Kidney epithelial cell (primary cell): ENCODE measurements around the gene SORCS2. TPM values are rescaled to one million over a fixed set of nuclear protein-coding genes. Genes with fewer than 3 reads are reported as not detected.

Source experiments
- DNase-seq: peaks from one replicate; pipeline ENCODE4 v3.0.0-alpha.2; 2010; ENCODE audit warnings: low read depth
- H3K27me3 ChIP-seq: 2 replicates; pipeline ENCODE4 v1.6.0; 2011; ENCODE audit warnings: low read length; ENCODE audit not compliant: control insufficient read depth, insufficient read depth
- H3K36me3 ChIP-seq: 2 replicates; pipeline ENCODE4 v1.5.1; 2011; ENCODE audit warnings: low read length; ENCODE audit not compliant: control insufficient read depth, insufficient read depth
- H3K4me3 ChIP-seq: 2 replicates; pipeline ENCODE4 v1.5.1; 2011; ENCODE audit warnings: low read depth, mild to moderate bottlenecking, control low read depth, low read length
- total RNA-seq: library from RNA; depleted of rRNA; stranded (reverse); fragments of >200 nt; gene quantifications from 2 replicates; pipeline ENCODE4 v1.2.3, GENCODE V29; 2015
- TF ChIP-seq, protein P1 (sequence below): IDR thresholded peaks from 2 replicates; pipeline ENCODE4 v1.5.1; 2011; ENCODE audit warnings: mild to moderate bottlenecking, moderate library complexity, low read length, control low read depth, inconsistent platforms; ENCODE audit not compliant: insufficient read depth, poor library complexity, severe bottlenecking

The SORCS2 gene
- total RNA-seq, 1 donor from 2014 or later: 1.4 TPM

GRCh38 chr4:7266525-7267292 lies 74.4 kb downstream of the SORCS2 start:
- TF ChIP-seq, protein P1, sequence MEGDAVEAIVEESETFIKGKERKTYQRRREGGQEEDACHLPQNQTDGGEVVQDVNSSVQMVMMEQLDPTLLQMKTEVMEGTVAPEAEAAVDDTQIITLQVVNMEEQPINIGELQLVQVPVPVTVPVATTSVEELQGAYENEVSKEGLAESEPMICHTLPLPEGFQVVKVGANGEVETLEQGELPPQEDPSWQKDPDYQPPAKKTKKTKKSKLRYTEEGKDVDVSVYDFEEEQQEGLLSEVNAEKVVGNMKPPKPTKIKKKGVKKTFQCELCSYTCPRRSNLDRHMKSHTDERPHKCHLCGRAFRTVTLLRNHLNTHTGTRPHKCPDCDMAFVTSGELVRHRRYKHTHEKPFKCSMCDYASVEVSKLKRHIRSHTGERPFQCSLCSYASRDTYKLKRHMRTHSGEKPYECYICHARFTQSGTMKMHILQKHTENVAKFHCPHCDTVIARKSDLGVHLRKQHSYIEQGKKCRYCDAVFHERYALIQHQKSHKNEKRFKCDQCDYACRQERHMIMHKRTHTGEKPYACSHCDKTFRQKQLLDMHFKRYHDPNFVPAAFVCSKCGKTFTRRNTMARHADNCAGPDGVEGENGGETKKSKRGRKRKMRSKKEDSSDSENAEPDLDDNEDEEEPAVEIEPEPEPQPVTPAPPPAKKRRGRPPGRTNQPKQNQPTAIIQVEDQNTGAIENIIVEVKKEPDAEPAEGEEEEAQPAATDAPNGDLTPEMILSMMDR: no peak
- H3K27me3 ChIP-seq: no peaks in the 10 kb centered on the region
- peak; percentile 71 for DNase-seq
- no peaks in the 10 kb centered on the region for H3K36me3 ChIP-seq
- no peak overlapping the region for H3K4me3 ChIP-seq

DNA sequence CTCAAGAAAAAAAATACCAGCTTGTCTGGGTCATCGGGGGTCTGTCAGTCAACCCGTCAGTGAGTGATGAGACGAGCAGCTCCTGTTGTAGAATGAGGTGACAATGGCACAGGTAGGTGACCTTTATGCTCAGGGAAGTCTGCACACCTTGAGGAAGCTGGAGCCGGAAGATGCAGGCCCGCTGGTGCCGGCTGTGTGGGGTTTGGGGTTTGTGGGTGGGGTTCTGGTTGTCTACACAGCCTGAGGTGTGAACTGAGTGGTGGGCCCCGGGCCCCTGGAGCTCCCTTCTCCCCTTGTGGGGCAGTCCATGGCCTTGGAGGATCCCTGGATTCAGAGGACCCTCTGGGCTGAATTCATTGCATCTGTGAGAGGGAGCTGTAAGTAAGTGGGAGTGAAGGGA lies 75.5 kb downstream of the SORCS2 start:
- TF ChIP-seq, protein P1: no peak
- Histone ChIP-seq H3K36me3 (no peaks in the 10 kb centered on the region), H3K4me3 (no peak overlapping the region), H3K27me3 (no peaks in the 10 kb centered on the region)
- DNase-seq: no peak

DNA sequence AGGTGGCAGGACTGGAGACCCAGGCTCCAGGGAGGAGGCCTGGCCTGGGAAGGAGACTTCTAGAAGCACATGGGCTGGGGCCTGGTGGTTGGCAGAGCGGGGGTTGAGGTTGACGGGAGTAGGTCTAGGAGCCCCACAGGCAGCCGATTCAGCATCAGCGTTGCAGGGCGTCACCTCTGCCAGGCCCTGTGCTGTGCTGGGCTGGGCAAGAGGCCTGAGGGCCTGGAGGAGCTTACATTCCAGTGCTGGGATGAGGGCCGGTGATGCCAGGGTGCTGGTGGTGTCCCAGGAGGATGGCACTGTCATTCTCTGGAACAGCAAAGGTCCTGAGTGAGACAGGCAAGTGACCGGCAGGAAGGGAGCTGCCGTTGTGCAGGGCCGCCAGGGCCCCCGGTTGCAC lies 76.6 kb downstream of the SORCS2 start:
- TF ChIP-seq, protein P1: no peak
- DNase-seq: no peak
- Histone ChIP-seq H3K27me3 (peaks cover 2% of the 10 kb centered on the region), H3K4me3 (no peak overlapping the region), H3K36me3 (no peaks in the 10 kb centered on the region)

- no peak overlapping the region for H3K4me3 ChIP-seq
- TF ChIP-seq, protein P1: no peak
These were observed 77.8 kb downstream of the SORCS2 start for GRCh38 chr4:7270121-7270520.

GRCh38 chr4:7272404-7272803 lies 80.1 kb downstream of the SORCS2 start:
- H3K36me3 ChIP-seq: no peaks in the 10 kb centered on the region
- no peak overlapping the region for H3K4me3 ChIP-seq
- TF ChIP-seq, protein P1: no peak
- DNase-seq: no peak
- peaks cover 6% of the 10 kb centered on the region for H3K27me3 ChIP-seq

More at GRCh38 chr4:7270121-7270520, 77.8 kb downstream of the SORCS2 start:
- Histone ChIP-seq H3K36me3 (no peaks in the 10 kb centered on the region), H3K27me3 (peaks cover 2% of the 10 kb centered on the region)
- DNase-seq: no peak
